Measurements from ENCODE around the gene CIB4.
"Not testable (repeated sequence)": the region's sequence is repeated elsewhere in the genome, so short reads cannot be mapped to it uniquely, and the experiment has no call there.

Gene CIB4

GRCh38 chr2:26570083-26570430, 71.1 kb downstream of the CIB4 start:
- DNase-seq (ENCODE audit: low read depth in 2 of 2, low spot score in 1 of 2): no peak

GRCh38 chr2:26569216-26570082, 71.7 kb downstream of the CIB4 start:
- DNase-seq (ENCODE audit: low read depth in 2 of 2, low spot score in 1 of 2): no peak

- no peak for DNase-seq (ENCODE audit: low read depth in 2 of 2, low spot score in 1 of 2)
These were observed 72.9 kb downstream of the CIB4 start for GRCh38 chr2:26568076-26568890.

- no peak for DNase-seq (ENCODE audit: low read depth in 2 of 2, low spot score in 1 of 2)
These were observed 73.6 kb downstream of the CIB4 start for GRCh38 chr2:26567534-26567933.

GRCh38 chr2:26566731-26567130, 74.4 kb downstream of the CIB4 start:
- DNase-seq (ENCODE audit: low read depth in 2 of 2, low spot score in 1 of 2): not testable (repeated sequence)

GRCh38 chr2:26566081-26566375, 75.1 kb downstream of the CIB4 start:
- DNase-seq (ENCODE audit: low read depth in 2 of 2, low spot score in 1 of 2): no peak

GRCh38 chr2:26564121-26564644, 77.0 kb downstream of the CIB4 start:
- no peak for DNase-seq (ENCODE audit: low read depth in 2 of 2, low spot score in 1 of 2)

- no peak for DNase-seq (ENCODE audit: low read depth in 2 of 2, low spot score in 1 of 2)
These were observed 77.5 kb downstream of the CIB4 start for GRCh38 chr2:26563686-26564085.

- no peak for DNase-seq (ENCODE audit: low read depth in 2 of 2, low spot score in 1 of 2)
These were observed 78.1 kb downstream of the CIB4 start for GRCh38 chr2:26562811-26563645.

- no peak for DNase-seq (ENCODE audit: low read depth in 2 of 2, low spot score in 1 of 2)
These were observed 79.0 kb downstream of the CIB4 start for GRCh38 chr2:26561918-26562810.

- DNase-seq (ENCODE audit: low read depth in 2 of 2, low spot score in 1 of 2): no peak
These were observed 79.8 kb downstream of the CIB4 start for GRCh38 chr2:26561376-26561775.

GRCh38 chr2:26560892-26561291, 80.3 kb downstream of the CIB4 start:
- no peak for DNase-seq (ENCODE audit: low read depth in 2 of 2, low spot score in 1 of 2)

- no peak for DNase-seq (ENCODE audit: low read depth in 2 of 2, low spot score in 1 of 2)
These were observed 81.6 kb downstream of the CIB4 start for GRCh38 chr2:26559556-26559955.

- DNase-seq (ENCODE audit: low read depth in 2 of 2, low spot score in 1 of 2): no peak
These were observed 82.1 kb downstream of the CIB4 start for GRCh38 chr2:26559044-26559405.

- DNase-seq (ENCODE audit: low read depth in 2 of 2, low spot score in 1 of 2): no peak
These were observed 82.7 kb downstream of the CIB4 start for GRCh38 chr2:26558271-26559043.

GRCh38 chr2:26557244-26557925, 83.8 kb downstream of the CIB4 start:
- DNase-seq (ENCODE audit: low read depth in 2 of 2, low spot score in 1 of 2): no peak

- no peak for DNase-seq (ENCODE audit: low read depth in 2 of 2, low spot score in 1 of 2)
These were observed 84.6 kb downstream of the CIB4 start for GRCh38 chr2:26556309-26557243.
